Lower leg skin (tissue), 3 donors: ENCODE measurements around the gene ERC1.

Experiments
- CTCF ChIP-seq, 3 donors: fragments of 450-650 bp; IDR thresholded peaks; one replicate each; pipeline ENCODE4 v1.5.1; 2016; ENCODE audit warnings: antibody characterized with exemption in 3 of 3, mild to moderate bottlenecking in 3 of 3, moderate library complexity in 2 of 3
- POLR2A ChIP-seq, 2 donors: fragments of 450-650 bp; IDR thresholded peaks; one replicate each; pipeline ENCODE4 v1.6.1; 2016 to 2017; ENCODE audit warnings: antibody characterized with exemption in 2 of 2, mild to moderate bottlenecking in 1 of 2, moderate library complexity in 1 of 2

- TF ChIP-seq CTCF (IDR thresholded peaks at IDR 0.05) (no peak), POLR2A (IDR thresholded peaks at IDR 0.05) (no peak)
Observed at GRCh38 chr12:981961-982360, 9.1 kb upstream of the ERC1 start.
